ENCODE results near the gene UBR1. TPM values are rescaled to one million over a fixed set of nuclear protein-coding genes. Genes with fewer than 3 reads are reported as not detected.

The UBR1 gene
- polyA plus RNA-seq, 1 experiment, result 6.5 TPM

GRCh38 chr15:43144512-43144911 is 38.7 kb upstream of the UBR1 start:
- DNase-seq (ENCODE audit: low read depth), result no peak
- ChIA-PET CTCF (no interaction called here), POLR2A (no interaction called here)
- no peaks in the 10 kb centered on the region for H3K27me3 ChIP-seq (ENCODE audit: control insufficient read depth, insufficient read depth, low read length)
- H3K36me3 ChIP-seq (ENCODE audit: control insufficient read depth, insufficient read depth, low read length), result peaks cover 1% of the 10 kb centered on the region; the same call in 1 of the 2 replicates
- TF ChIP-seq, protein P1, sequence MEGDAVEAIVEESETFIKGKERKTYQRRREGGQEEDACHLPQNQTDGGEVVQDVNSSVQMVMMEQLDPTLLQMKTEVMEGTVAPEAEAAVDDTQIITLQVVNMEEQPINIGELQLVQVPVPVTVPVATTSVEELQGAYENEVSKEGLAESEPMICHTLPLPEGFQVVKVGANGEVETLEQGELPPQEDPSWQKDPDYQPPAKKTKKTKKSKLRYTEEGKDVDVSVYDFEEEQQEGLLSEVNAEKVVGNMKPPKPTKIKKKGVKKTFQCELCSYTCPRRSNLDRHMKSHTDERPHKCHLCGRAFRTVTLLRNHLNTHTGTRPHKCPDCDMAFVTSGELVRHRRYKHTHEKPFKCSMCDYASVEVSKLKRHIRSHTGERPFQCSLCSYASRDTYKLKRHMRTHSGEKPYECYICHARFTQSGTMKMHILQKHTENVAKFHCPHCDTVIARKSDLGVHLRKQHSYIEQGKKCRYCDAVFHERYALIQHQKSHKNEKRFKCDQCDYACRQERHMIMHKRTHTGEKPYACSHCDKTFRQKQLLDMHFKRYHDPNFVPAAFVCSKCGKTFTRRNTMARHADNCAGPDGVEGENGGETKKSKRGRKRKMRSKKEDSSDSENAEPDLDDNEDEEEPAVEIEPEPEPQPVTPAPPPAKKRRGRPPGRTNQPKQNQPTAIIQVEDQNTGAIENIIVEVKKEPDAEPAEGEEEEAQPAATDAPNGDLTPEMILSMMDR (IDR thresholded peaks at IDR 0.05; ENCODE audit: insufficient read depth, low read depth, low read length), result no peak
- H3K4me3 ChIP-seq (ENCODE audit: low read depth, low read length), result no peak overlapping the region

GRCh38 chr15:43143203-43143941 is 37.5 kb upstream of the UBR1 start:
- no peak for DNase-seq (ENCODE audit: low read depth)
- CTCF ChIA-PET, result no interaction called here
- POLR2A ChIA-PET, result no interaction called here

DNA sequence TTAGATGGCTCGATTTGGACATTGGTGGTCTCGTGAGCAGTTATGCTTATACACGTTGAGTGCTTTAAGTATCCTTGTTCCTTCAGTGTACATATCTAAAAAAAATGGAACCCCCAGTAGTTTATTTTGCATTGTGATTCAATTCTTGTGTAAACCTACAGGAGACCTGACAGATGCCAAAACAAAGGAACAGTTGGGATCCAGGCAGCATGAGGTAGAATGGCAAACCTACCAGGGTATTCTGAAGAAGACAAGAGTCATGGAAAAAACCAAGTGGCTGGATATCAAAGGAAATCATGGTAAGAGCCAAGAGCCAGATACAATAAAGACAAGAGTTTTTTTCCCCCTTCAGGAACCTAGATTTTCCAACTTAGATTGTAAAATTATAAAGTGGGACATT is 29.5 kb upstream of the UBR1 start:
- TF ChIP-seq, protein P1 (IDR thresholded peaks at IDR 0.05; ENCODE audit: insufficient read depth, low read depth, low read length), result no peak
- DNase-seq (ENCODE audit: low read depth), result no peak
- POLR2A ChIA-PET, result no interaction called here
- H3K4me3 ChIP-seq (ENCODE audit: low read depth, low read length), result no peak overlapping the region
- H3K36me3 ChIP-seq (ENCODE audit: control insufficient read depth, insufficient read depth, low read length), result no peaks in the 10 kb centered on the region; the same call in 1 of the 2 replicates
- CTCF ChIA-PET, result interaction anchor here (1.2 kb wide), 1 partner anchor 90 kb away, joined by 3 read pairs; no protein-coding TSS in a partner anchor
- no peaks in the 10 kb centered on the region for H3K27me3 ChIP-seq (ENCODE audit: control insufficient read depth, insufficient read depth, low read length)

More at GRCh38 chr15:43143203-43143941, 37.5 kb upstream of the UBR1 start:
- Histone ChIP-seq H3K4me3 (ENCODE audit: low read depth, low read length) (no peak overlapping the region), H3K36me3 (ENCODE audit: control insufficient read depth, insufficient read depth, low read length) (peaks cover 1% of the 10 kb centered on the region; the same call in 1 of the 2 replicates), H3K27me3 (ENCODE audit: control insufficient read depth, insufficient read depth, low read length) (no peaks in the 10 kb centered on the region)
- TF ChIP-seq, protein P1 (IDR thresholded peaks at IDR 0.05; ENCODE audit: insufficient read depth, low read depth, low read length), result no peak

GRCh38 chr15:43134157-43134635 is 28.4 kb upstream of the UBR1 start:
- no peak for DNase-seq (ENCODE audit: low read depth)
- H3K36me3 ChIP-seq (ENCODE audit: control insufficient read depth, insufficient read depth, low read length), result no peaks in the 10 kb centered on the region; the same call in 1 of the 2 replicates
- POLR2A ChIA-PET, result no interaction called here
- no peaks in the 10 kb centered on the region for H3K27me3 ChIP-seq (ENCODE audit: control insufficient read depth, insufficient read depth, low read length)
- TF ChIP-seq, protein P1 (IDR thresholded peaks at IDR 0.05; ENCODE audit: insufficient read depth, low read depth, low read length), result no peak
- H3K4me3 ChIP-seq (ENCODE audit: low read depth, low read length), result peak overlapping the region; percentile 62
- CTCF ChIA-PET, result interaction anchor here (1.2 kb wide), 1 partner anchor 91 kb away, joined by 3 read pairs; no protein-coding TSS in a partner anchor

DNA sequence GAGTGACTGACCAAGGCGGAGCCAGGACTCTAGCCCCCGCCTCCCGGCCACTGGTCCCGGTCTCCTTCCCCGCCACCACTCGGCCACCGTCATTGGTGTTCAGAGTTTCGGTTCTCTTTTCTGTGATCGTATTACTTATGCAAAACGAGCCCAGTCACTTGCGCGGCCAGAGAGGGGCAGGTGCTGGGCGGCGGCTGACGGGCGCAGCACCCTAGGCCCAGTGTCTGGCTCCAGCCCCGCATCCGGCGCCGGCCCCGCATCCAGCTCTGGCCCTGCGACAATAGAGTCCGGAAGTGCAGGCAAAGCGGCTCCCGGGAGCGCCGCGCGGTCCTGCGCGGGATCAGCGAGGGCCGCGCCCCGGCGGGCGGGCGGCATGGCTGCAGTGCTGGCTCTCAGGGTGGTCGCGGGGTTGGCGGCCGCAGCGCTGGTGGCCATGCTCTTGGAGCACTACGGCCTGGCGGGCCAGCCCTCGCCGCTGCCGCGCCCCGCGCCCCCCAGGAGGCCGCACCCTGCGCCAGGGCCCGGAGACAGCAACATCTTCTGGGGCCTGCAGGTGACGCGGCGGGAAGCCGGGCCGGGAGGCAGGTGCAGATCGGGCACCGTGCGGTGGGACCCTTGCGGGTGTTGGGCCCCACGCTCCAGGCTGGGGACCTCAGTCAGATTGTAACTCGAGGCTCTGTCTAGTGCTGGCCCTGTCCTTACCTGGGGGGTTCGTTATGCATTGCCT is 27.8 kb upstream of the UBR1 start, which contains the start of gene TMEM62:
TSS of gene TMEM62 (plus strand) at position 157 of the 727 bp plus-strand sequence. CDS start at position 374, 217 bp downstream.
- Histone ChIP-seq H3K4me3 (ENCODE audit: low read depth, low read length) (peak within 1 kb of the TSS; percentile 62), H3K36me3 (ENCODE audit: control insufficient read depth, insufficient read depth, low read length) (no peaks in the 10 kb centered on the region; the same call in 1 of the 2 replicates), H3K27me3 (ENCODE audit: control insufficient read depth, insufficient read depth, low read length) (no peaks in the 10 kb centered on the region)
- CTCF ChIA-PET, result no interaction called here
- DNase-seq (ENCODE audit: low read depth), result no peak
- POLR2A ChIA-PET, result no interaction called here
- TF ChIP-seq, protein P1 (IDR thresholded peaks at IDR 0.05; ENCODE audit: insufficient read depth, low read depth, low read length), result no peak

Data from BJ (cell line).